Choroid plexus epithelial cell (primary cell): ENCODE data around the gene CHRDL2.

Experiments
- DNase-seq: peaks from one replicate; pipeline ENCODE4 v3.0.0-alpha.2; 2010; ENCODE audit warnings: low read depth
- H3K4me3 ChIP-seq: 2 replicates; pipeline ENCODE4 v1.5.1; 2011; ENCODE audit warnings: low read depth, mild to moderate bottlenecking, control low read depth, low read length, moderate library complexity
- CTCF ChIP-seq: conservative IDR thresholded peaks from 2 replicates; pipeline ENCODE4 v1.5.1; 2011; ENCODE audit warnings: low read depth, mild to moderate bottlenecking, control low read depth, inconsistent platforms, low read length, moderate library complexity

The CHRDL2 gene

GRCh38 chr11:74650498-74650897 lies 80.7 kb downstream of the CHRDL2 start:
- TF ChIP-seq CTCF: no peak
- no peak overlapping the region for H3K4me3 ChIP-seq
- peak; percentile 59 for DNase-seq

- H3K4me3 ChIP-seq: no peak overlapping the region
- no peak for TF ChIP-seq CTCF
- DNase-seq: no peak
These were observed 82.3 kb downstream of the CHRDL2 start for GRCh38 chr11:74648894-74649293.

- DNase-seq: no peak
- TF ChIP-seq CTCF: no peak
- no peak overlapping the region for H3K4me3 ChIP-seq
These were observed 83.4 kb downstream of the CHRDL2 start for GRCh38 chr11:74647831-74648230.

- H3K4me3 ChIP-seq: no peak overlapping the region
- peak; percentile 56 for DNase-seq
These were observed 83.8 kb downstream of the CHRDL2 start for GRCh38 chr11:74647404-74647803.

GRCh38 chr11:74646954-74647353 lies 84.3 kb downstream of the CHRDL2 start:
- no peak for TF ChIP-seq CTCF
- peak; percentile 35 for DNase-seq
- no peak overlapping the region for H3K4me3 ChIP-seq

More at GRCh38 chr11:74647404-74647803, 83.8 kb downstream of the CHRDL2 start:
- no peak for TF ChIP-seq CTCF
